ENCODE data around the gene BET1L.
A peak's percentile ranks its signal among the peaks of the same experiment; 100 is the strongest.
"Not testable (repeated sequence)": the region's sequence is repeated elsewhere in the genome, so short reads cannot be mapped to it uniquely, and the experiment has no call there.

BET1L gene

DNA sequence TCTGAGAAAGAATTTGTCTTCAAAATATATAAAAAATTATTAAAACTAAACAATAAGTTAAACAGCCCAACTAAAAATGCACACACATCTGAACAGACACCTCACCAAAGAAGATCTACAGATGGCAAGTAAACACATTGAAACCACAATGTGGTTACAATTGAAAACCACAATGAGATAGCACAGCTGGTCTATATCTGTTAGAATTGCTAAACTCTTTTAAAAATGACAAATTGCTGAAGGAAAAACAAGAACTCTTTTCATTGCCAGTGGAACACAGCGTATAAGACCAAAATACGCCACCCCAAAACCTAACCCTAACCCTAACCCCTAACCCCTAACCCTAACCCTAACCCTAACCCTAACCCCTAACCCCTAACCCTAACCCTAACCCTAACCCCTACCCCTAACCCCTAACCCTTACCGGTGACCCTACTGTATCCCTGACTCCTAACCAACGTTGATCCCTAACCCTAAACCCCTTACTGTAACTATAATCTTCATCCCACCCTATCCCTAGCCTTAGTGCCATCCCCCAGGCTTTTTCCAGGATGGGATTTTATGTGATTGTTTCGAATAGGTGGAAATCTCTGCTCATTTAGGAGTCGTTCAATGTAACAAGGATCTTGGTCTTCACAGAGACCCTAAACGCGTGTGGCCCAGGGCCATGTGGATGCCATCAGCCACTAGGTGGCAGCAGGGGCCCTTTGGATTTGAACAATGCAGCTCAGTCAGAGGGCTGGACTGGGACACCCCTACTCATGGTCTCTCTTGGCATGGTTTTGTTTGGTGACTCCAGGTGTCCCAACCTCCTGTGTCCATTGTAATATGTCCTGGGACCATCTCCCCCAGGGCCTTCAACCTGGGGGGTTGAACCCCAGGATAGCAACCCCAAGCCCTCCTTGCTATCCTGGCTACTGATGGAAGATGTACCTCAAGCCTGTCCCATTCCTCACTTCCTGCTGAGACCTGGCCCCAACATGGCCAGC is 15.4 kb downstream of the BET1L start:
- H3K79me2 ChIP-seq (ENCODE audit: low read length); H3K4me1 ChIP-seq (ENCODE audit: low read length); H4K20me1 ChIP-seq (ENCODE audit: insufficient read depth, low read length); H3K36me3 ChIP-seq (replicated peaks; ENCODE audit: low read depth, low read length); H3K9ac ChIP-seq (ENCODE audit: low read length); H3K4me3 ChIP-seq (ENCODE audit: low read length); H3K27ac ChIP-seq (ENCODE audit: low read length); H3K27me3 ChIP-seq (ENCODE audit: low read depth, low read length); H3K9me3 ChIP-seq (ENCODE audit: insufficient read depth, low read length); H2AFZ ChIP-seq (ENCODE audit: low read depth, low read length); H3K4me2 ChIP-seq (ENCODE audit: low read length): not testable (repeated sequence)
- TF ChIP-seq CTCF (IDR thresholded peaks at IDR 0.05; ENCODE audit: low read depth, low read length), result peak; percentile 17; the same call in 1 of the 2 replicates

GRCh38 chr11:190546-190945 is 16.7 kb downstream of the BET1L start:
- H3K27ac ChIP-seq (ENCODE audit: low read length); H3K4me1 ChIP-seq (ENCODE audit: low read length): not testable (repeated sequence)

DNA sequence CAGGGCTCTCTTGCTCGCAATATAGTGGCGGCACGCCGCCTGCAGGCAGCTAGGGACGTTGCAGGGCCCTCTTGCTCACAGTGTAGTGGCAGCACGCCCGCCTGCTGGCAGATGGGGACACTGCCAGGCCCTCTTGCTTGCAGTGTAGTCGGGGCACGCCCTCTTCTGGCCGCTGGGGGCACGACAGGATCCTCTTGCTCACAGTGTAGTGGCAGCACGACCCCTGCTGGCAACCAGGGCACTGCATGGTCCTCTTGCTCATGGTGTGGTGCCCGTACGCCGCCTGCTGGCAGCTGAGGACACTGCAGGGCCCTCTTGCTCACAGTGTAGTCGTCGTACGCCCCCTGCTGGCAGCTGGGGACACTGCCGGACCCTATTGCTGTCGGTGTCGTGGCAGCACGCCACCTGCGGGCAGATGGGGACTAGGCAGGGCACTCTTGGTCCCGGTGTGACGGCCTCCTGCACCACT is 17.3 kb downstream of the BET1L start:
- not testable (repeated sequence) for H3K36me3 ChIP-seq (replicated peaks; ENCODE audit: low read depth, low read length); H3K27me3 ChIP-seq (ENCODE audit: low read depth, low read length); H3K9me3 ChIP-seq (ENCODE audit: insufficient read depth, low read length); H3K27ac ChIP-seq (ENCODE audit: low read length); H3K79me2 ChIP-seq (ENCODE audit: low read length); H4K20me1 ChIP-seq (ENCODE audit: insufficient read depth, low read length); H3K4me1 ChIP-seq (ENCODE audit: low read length); H3K4me3 ChIP-seq (ENCODE audit: low read length); H3K9ac ChIP-seq (ENCODE audit: low read length); H3K4me2 ChIP-seq (ENCODE audit: low read length); H2AFZ ChIP-seq (ENCODE audit: low read depth, low read length)
- peak; percentile 38 for TF ChIP-seq CTCF (IDR thresholded peaks at IDR 0.05; ENCODE audit: low read depth, low read length)

More at GRCh38 chr11:190546-190945, 16.7 kb downstream of the BET1L start:
- not testable (repeated sequence) for H3K27me3 ChIP-seq (ENCODE audit: low read depth, low read length); H3K9me3 ChIP-seq (ENCODE audit: insufficient read depth, low read length); H4K20me1 ChIP-seq (ENCODE audit: insufficient read depth, low read length); H2AFZ ChIP-seq (ENCODE audit: low read depth, low read length); H3K9ac ChIP-seq (ENCODE audit: low read length); H3K79me2 ChIP-seq (ENCODE audit: low read length); H3K4me2 ChIP-seq (ENCODE audit: low read length); H3K4me3 ChIP-seq (ENCODE audit: low read length); H3K36me3 ChIP-seq (replicated peaks; ENCODE audit: low read depth, low read length)

DNA sequence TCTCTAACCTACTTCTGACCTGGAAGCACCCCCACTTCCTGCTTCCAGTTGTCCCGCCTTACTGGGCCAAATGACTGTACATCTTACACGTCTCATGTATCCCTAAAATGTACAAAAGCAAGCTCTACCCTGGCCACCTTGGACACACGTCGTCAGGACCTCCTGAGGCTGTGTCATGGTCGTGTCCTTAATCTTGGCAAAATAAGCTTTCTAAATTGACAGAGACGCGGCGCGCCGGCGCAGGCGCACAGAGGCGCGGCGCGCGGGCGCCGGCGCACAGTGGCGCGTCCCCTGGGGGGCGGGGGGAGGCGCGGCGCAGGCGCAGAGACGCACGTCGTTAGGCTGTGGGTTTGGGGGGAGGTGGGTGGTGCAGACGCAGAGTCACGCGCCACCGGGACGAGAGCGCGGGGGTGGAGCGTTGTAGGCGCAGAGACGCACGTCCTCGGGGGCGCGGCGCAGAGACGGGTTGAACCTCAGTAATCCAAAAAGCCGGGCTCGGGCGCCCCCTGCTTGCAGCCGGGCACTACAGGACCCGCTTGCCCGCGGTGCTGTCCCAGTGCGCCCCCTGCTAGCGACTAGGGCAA is 17.9 kb downstream of the BET1L start:
- H3K9ac ChIP-seq (ENCODE audit: low read length); H4K20me1 ChIP-seq (ENCODE audit: insufficient read depth, low read length); H2AFZ ChIP-seq (ENCODE audit: low read depth, low read length); H3K27me3 ChIP-seq (ENCODE audit: low read depth, low read length); H3K4me1 ChIP-seq (ENCODE audit: low read length); H3K79me2 ChIP-seq (ENCODE audit: low read length); H3K36me3 ChIP-seq (replicated peaks; ENCODE audit: low read depth, low read length); H3K4me2 ChIP-seq (ENCODE audit: low read length); H3K9me3 ChIP-seq (ENCODE audit: insufficient read depth, low read length): not testable (repeated sequence)
- Histone ChIP-seq H3K27ac (ENCODE audit: low read length) (peak overlapping the region; percentile 49), H3K4me3 (ENCODE audit: low read length) (peak overlapping the region; percentile 50; the same call in 1 of the 2 replicates)

- H3K36me3 ChIP-seq (replicated peaks; ENCODE audit: low read depth, low read length); H3K4me3 ChIP-seq (ENCODE audit: low read length); H2AFZ ChIP-seq (ENCODE audit: low read depth, low read length); H3K9me3 ChIP-seq (ENCODE audit: insufficient read depth, low read length); H4K20me1 ChIP-seq (ENCODE audit: insufficient read depth, low read length); H3K9ac ChIP-seq (ENCODE audit: low read length); H3K4me1 ChIP-seq (ENCODE audit: low read length); H3K4me2 ChIP-seq (ENCODE audit: low read length); H3K27ac ChIP-seq (ENCODE audit: low read length); H3K27me3 ChIP-seq (ENCODE audit: low read depth, low read length); H3K79me2 ChIP-seq (ENCODE audit: low read length): not testable (repeated sequence)
- TF ChIP-seq CTCF (IDR thresholded peaks at IDR 0.05; ENCODE audit: low read depth, low read length), result peak; percentile 26; the same call in 1 of the 2 replicates
Measured at GRCh38 chr11:180242-180641, 27.0 kb downstream of the BET1L start.

All from OCI-LY3 (cell line).